SK-N-SH (cell line): ENCODE measurements around the gene PROM2. TPM values are rescaled to one million over a fixed set of nuclear protein-coding genes. Genes with fewer than 3 reads are reported as not detected.

Experiments used
- CTCF ChIA-PET: fragments of 300-600, 350-600 bp; formaldehyde crosslinking; extraction: SDS; loops from one replicate; lab custom pipeline; 2021; lab: Yijun Ruan, JAX
- POLR2A ChIA-PET: fragments of 350-600 bp; sonication (Branson Sonifier 250); formaldehyde crosslinking; extraction: SDS; loops from one replicate; lab custom pipeline; 2020; ENCODE audit warnings: antibody characterized with exemption, inconsistent platforms; lab: Yijun Ruan, JAX
- DNase-seq: peaks from one replicate; pipeline ENCODE4 v3.0.0; 2012
- H2AFZ ChIP-seq: fragments of 200-600 bp; sonication (generic); 2 replicates; pipeline ENCODE4 v1.8.1; 2016; ENCODE audit warnings: antibody characterized with exemption, mild to moderate bottlenecking, low read depth
- H3F3A ChIP-seq: fragments of 200-600 bp; sonication (generic); replicated peaks from 2 replicates; pipeline ENCODE3; 2016; ENCODE audit warnings: antibody characterized with exemption, mild to moderate bottlenecking; ENCODE audit not compliant: insufficient read depth
- H3K27ac ChIP-seq, 2 experiments: fragments of 200-500 bp in 1 of 2; fragments of 200-600 bp in 1 of 2; sonication (Bioruptor generic) in 1 of 2; sonication (generic), shearing (Covaris generic) in 1 of 2; 2 replicates each; pipeline versions ENCODE4 v1.5.1 to v1.6.1; 2014 to 2016; ENCODE audit warnings: low read depth in 2 of 2, inconsistent platforms in 1 of 2, low read length in 1 of 2, mild to moderate bottlenecking in 1 of 2, mixed read lengths in 1 of 2
- H3K27me3 ChIP-seq: fragments of 200-600 bp; sonication (generic), shearing (Covaris generic); 2 replicates; pipeline ENCODE4 v1.6.1; 2016; ENCODE audit warnings: mixed run types; ENCODE audit not compliant: insufficient read depth
- H3K36me3 ChIP-seq, 2 experiments: fragments of 200-500 bp in 1 of 2; fragments of 200-600 bp in 1 of 2; sonication (Bioruptor generic) in 1 of 2; sonication (generic) in 1 of 2; replicated peaks in 1 of 2; 2 replicates each; pipeline versions ENCODE3 to v1.5.1; 2014 to 2016; ENCODE audit warnings: low read length in 1 of 2, mild to moderate bottlenecking in 1 of 2; ENCODE audit not compliant: insufficient read depth in 2 of 2, control insufficient read depth in 1 of 2
- H3K4me1 ChIP-seq, 2 experiments: fragments of 200-500 bp in 1 of 2; fragments of 200-600 bp in 1 of 2; sonication (Bioruptor generic) in 1 of 2; sonication (generic), shearing (Covaris generic) in 1 of 2; 2 replicates each; pipeline versions ENCODE4 v1.5.1 to v1.6.1; 2014 to 2016; ENCODE audit warnings: low read depth in 1 of 2, low read length in 1 of 2, mixed run types in 1 of 2; ENCODE audit not compliant: insufficient read depth in 2 of 2, control insufficient read depth in 1 of 2
- H3K4me2 ChIP-seq: fragments of 200-600 bp; sonication (generic), shearing (Covaris generic); 2 replicates; pipeline ENCODE4 v1.6.1; 2017; ENCODE audit warnings: mixed run types
- H3K4me3 ChIP-seq, 2 experiments: fragments of 200-500 bp in 1 of 2; fragments of 200-600 bp in 1 of 2; sonication (Bioruptor generic) in 1 of 2; sonication (generic), shearing (Covaris generic) in 1 of 2; 2 replicates each; pipeline versions ENCODE4 v1.5.1 to v1.8.1; 2014 to 2016; ENCODE audit warnings: low read depth in 2 of 2, inconsistent platforms in 1 of 2, low read length in 1 of 2, mild to moderate bottlenecking in 1 of 2, mixed read lengths in 1 of 2, moderate library complexity in 1 of 2
- H3K79me2 ChIP-seq: fragments of 200-600 bp; sonication (generic); 2 replicates; pipeline ENCODE4 v1.8.1; 2017; ENCODE audit warnings: mild to moderate bottlenecking; ENCODE audit not compliant: insufficient read depth
- H3K9ac ChIP-seq: fragments of 200-600 bp; sonication (generic); 2 replicates; pipeline ENCODE4 v1.6.1; 2017; ENCODE audit warnings: mixed run types
- H3K9me2 ChIP-seq: fragments of 200-600 bp; sonication (generic); 2 replicates; pipeline ENCODE4 v1.6.1; 2017; ENCODE audit warnings: mixed run types
- H3K9me3 ChIP-seq: fragments of 200-600 bp; sonication (generic); 2 replicates; pipeline ENCODE4 v1.6.1; 2017; ENCODE audit warnings: mixed run types, mild to moderate bottlenecking, moderate library complexity
- H4K20me1 ChIP-seq: fragments of 200-600 bp; sonication (generic); 2 replicates; pipeline ENCODE4 v1.6.1; 2017; ENCODE audit warnings: mild to moderate bottlenecking, mixed run types; ENCODE audit not compliant: insufficient read depth
- CTCF ChIP-seq: fragments of 200-600 bp; sonication (generic); IDR thresholded peaks from 2 replicates; pipeline ENCODE4 v1.6.1; 2017; ENCODE audit warnings: antibody characterized with exemption, mild to moderate bottlenecking, moderate library complexity
- EP300 ChIP-seq, 2 experiments: IDR thresholded peaks; 2 replicates each; pipeline versions ENCODE4 v1.4.0 to v1.6.1; 2012; ENCODE audit warnings: borderline replicate concordance in 1 of 2, low read depth in 1 of 2, low read length in 1 of 2
- GABPA ChIP-seq: IDR thresholded peaks from 2 replicates; pipeline ENCODE4 v1.4.0; 2012; ENCODE audit warnings: low read depth, mild to moderate bottlenecking
- IRF3 ChIP-seq: fragments of 150-350 bp; IDR thresholded peaks from 2 replicates; pipeline ENCODE4 v1.6.1; 2016; ENCODE audit warnings: mild to moderate bottlenecking, low read depth, low read length
- MEF2A ChIP-seq: IDR thresholded peaks from 2 replicates; pipeline ENCODE4 v1.4.0; 2012; ENCODE audit warnings: low read depth, borderline replicate concordance
- NFIC ChIP-seq: IDR thresholded peaks from 2 replicates; pipeline ENCODE4 v1.4.0; 2012; ENCODE audit warnings: borderline replicate concordance
- NRF1 ChIP-seq: IDR thresholded peaks from 2 replicates; pipeline ENCODE4 v1.6.1; 2012; ENCODE audit warnings: low read depth, mild to moderate bottlenecking, low read length
- POLR2AphosphoS5 ChIP-seq: IDR thresholded peaks from 2 replicates; pipeline ENCODE4 v1.6.1; 2012; ENCODE audit warnings: low read depth, low read length
- RAD21 ChIP-seq: IDR thresholded peaks from 2 replicates; pipeline ENCODE4 v1.6.1; 2012; ENCODE audit warnings: mild to moderate bottlenecking, low read length
- RCOR1 ChIP-seq: fragments of 150-350 bp; IDR thresholded peaks from 2 replicates; pipeline ENCODE4 v1.6.1; 2017; ENCODE audit warnings: antibody characterized with exemption, low read length
- RFX5 ChIP-seq: IDR thresholded peaks from 2 replicates; pipeline ENCODE4 v1.6.1; 2012; ENCODE audit warnings: mild to moderate bottlenecking, improper control_type of control experiment, low read length
- RXRA ChIP-seq: IDR thresholded peaks from 2 replicates; pipeline ENCODE4 v1.4.0; 2012; ENCODE audit warnings: low read depth, mild to moderate bottlenecking, borderline replicate concordance
- SIN3A ChIP-seq: IDR thresholded peaks from 2 replicates; pipeline ENCODE4 v1.6.1; 2012; ENCODE audit warnings: low read depth, mild to moderate bottlenecking, low read length, moderate library complexity, borderline replicate concordance
- USF1 ChIP-seq: IDR thresholded peaks from 2 replicates; pipeline ENCODE4 v1.4.0; 2012; ENCODE audit warnings: low read depth, borderline replicate concordance
- USF2 ChIP-seq: fragments of 150-350 bp; IDR thresholded peaks from 2 replicates; pipeline ENCODE4 v1.6.1; 2017; ENCODE audit warnings: antibody characterized with exemption, low read length, low read depth, borderline replicate concordance
- ZBTB33 ChIP-seq: IDR thresholded peaks from 2 replicates; pipeline ENCODE4 v1.4.0; 2012; ENCODE audit warnings: low read depth, borderline replicate concordance
- WGBS: methylation state at CpG from one replicate; pipeline ENCODE4 v1.1.6; 2017; ENCODE audit warnings: low lambda C conversion rate; 5-methylcytosine and 5-hydroxymethylcytosine counted together
- polyA plus RNA-seq, 3 experiments: library from polyadenylated mRNA; depleted of rRNA; stranded (reverse); fragments of >200 nt; gene quantifications; 2 replicates each; pipeline ENCODE4 v1.2.3, GENCODE V29; 2012

The PROM2 gene
- polyA plus RNA-seq, 1 of the 3 experiments (the other 2 are of a cell fraction), result 0.38 TPM

GRCh38 chr2:95281786-95282185 lies 7.5 kb downstream of the PROM2 start:
- H2AFZ ChIP-seq, result no peak overlapping the region
- no peaks in the 10 kb centered on the region for H3F3A ChIP-seq
- no peaks in the 10 kb centered on the region for H3K79me2 ChIP-seq
- H3K4me2 ChIP-seq, result no peak overlapping the region
- H3K27me3 ChIP-seq, result no peaks in the 10 kb centered on the region
- no peak overlapping the region for H3K27ac ChIP-seq
- no peak for DNase-seq
- 66% methylated on average over 5 of the region's 8 CpGs for WGBS
- POLR2A ChIA-PET, result no interaction called here
- H3K9ac ChIP-seq, result no peak overlapping the region
- no peak overlapping the region for H3K4me3 ChIP-seq
- no peaks in the 10 kb centered on the region for H3K9me2 ChIP-seq
- no peaks in the 10 kb centered on the region for H3K4me1 ChIP-seq
- no peak for TF ChIP-seq RAD21
- no peak for TF ChIP-seq IRF3
- TF ChIP-seq NRF1, result no peak
- no peak for TF ChIP-seq MEF2A
- no peak for TF ChIP-seq RFX5
- TF ChIP-seq RCOR1, result no peak
- TF ChIP-seq SIN3A, result no peak
- TF ChIP-seq POLR2AphosphoS5, result no peak
- no peak for TF ChIP-seq CTCF
- TF ChIP-seq ZBTB33, result no peak
- TF ChIP-seq USF1, result no peak
- TF ChIP-seq NFIC, result no peak
- TF ChIP-seq GABPA, result no peak
- TF ChIP-seq EP300 (IDR thresholded peaks at IDR 0.05; ENCODE audit: borderline replicate concordance in 1 of 2, low read depth in 1 of 2, low read length in 1 of 2), result no peak
- no peak for TF ChIP-seq USF2
- no peak for TF ChIP-seq RXRA
- TF ChIP-seq, all 33 proteins: peak for 0
- CTCF ChIA-PET, result interaction anchor here (1.2 kb wide), 1 partner anchor 15 kb away, joined by 3 read pairs; no protein-coding TSS in a partner anchor
- H3K36me3 ChIP-seq, result no peaks in the 10 kb centered on the region
- no peaks in the 10 kb centered on the region for H3K9me3 ChIP-seq
- no peaks in the 10 kb centered on the region for H4K20me1 ChIP-seq
